HG03469 (cell line): ENCODE measurements around the gene NOP56.

Source experiments
- ATAC-seq: cut with Tn5 transposase; IDR thresholded peaks from one replicate; pipeline ENCODE4 v1.9.1; 2021; ENCODE audit warnings: mild to moderate bottlenecking, moderate library complexity, moderate number of reproducible peaks; ENCODE audit not compliant: unreplicated experiment

Gene NOP56

GRCh38 chr20:2700913-2701620, 48.6 kb downstream of the NOP56 start:
- ATAC-seq: no peak

GRCh38 chr20:2701671-2702081, 49.2 kb downstream of the NOP56 start:
- ATAC-seq: no peak

GRCh38 chr20:2703716-2704475, 51.5 kb downstream of the NOP56 start:
- no peak for ATAC-seq

- no peak for ATAC-seq
Observed at GRCh38 chr20:2705931-2706645, 53.7 kb downstream of the NOP56 start.

GRCh38 chr20:2706688-2707352, 54.4 kb downstream of the NOP56 start:
- ATAC-seq: no peak

- ATAC-seq: no peak
Observed at GRCh38 chr20:2707353-2708072, 55.1 kb downstream of the NOP56 start.
